Gastroesophageal sphincter (tissue), 2 donors: ENCODE results near the gene PGBD5.

ENCODE experiments used
- POLR2A ChIP-seq, 2 donors: fragments of 450-650 bp; IDR thresholded peaks; one replicate each; pipeline ENCODE4 v1.6.1; 2017; ENCODE audit warnings: antibody characterized with exemption in 2 of 2, mild to moderate bottlenecking in 2 of 2, moderate library complexity in 1 of 2
- POLR2AphosphoS5 ChIP-seq: sonication (generic); formaldehyde crosslinking; IDR thresholded peaks from one replicate; pipeline ENCODE4 v1.6.1; 2017; ENCODE audit warnings: antibody characterized with exemption

DNA sequence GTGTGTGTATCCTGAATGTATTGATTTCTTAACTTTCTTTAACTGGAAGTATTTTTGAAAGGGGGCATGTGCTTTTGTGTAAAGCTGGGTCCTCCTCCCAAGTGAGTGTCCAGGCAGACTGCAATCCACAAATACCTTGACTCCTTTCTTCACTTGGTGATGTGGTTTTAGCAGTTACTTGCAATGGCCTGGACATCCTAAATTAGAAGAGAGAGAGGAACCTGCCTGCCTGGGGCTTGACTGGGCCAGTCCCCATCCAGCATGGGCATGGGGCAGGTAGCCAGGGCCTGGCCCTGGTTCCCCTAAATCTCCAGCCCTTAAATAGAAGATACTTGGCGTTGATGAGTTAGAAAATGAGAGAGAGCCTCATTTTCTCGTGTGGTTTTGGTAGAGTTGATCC is 159.7 kb downstream of the PGBD5 start:
- TF ChIP-seq POLR2AphosphoS5 (no peak), POLR2A (IDR thresholded peaks at IDR 0.05) (no peak)
